Mesenchymal stem cell (in vitro differentiated cells and primary cell): ENCODE data around the gene TMEM130.

Experiments
- DNase-seq: peaks from one replicate; pipeline ENCODE4 v3.0.0-alpha.2; 2013
- H2AFZ ChIP-seq: one replicate; pipeline ENCODE4 v1.6.1; 2013; ENCODE audit warnings: low read depth, mild to moderate bottlenecking, control low read depth, inconsistent platforms, low read length, moderate library complexity
- H2AK5ac ChIP-seq: 2 replicates; pipeline ENCODE4 v1.6.1; 2013; ENCODE audit warnings: low read length, moderate library complexity, mild to moderate bottlenecking, inconsistent platforms; ENCODE audit not compliant: severe bottlenecking
- H2BK120ac ChIP-seq: one replicate; pipeline ENCODE4 v1.6.1; 2013; ENCODE audit warnings: low read depth, mild to moderate bottlenecking, inconsistent platforms, low read length, moderate library complexity
- H2BK12ac ChIP-seq, 2 experiments: one replicate each; pipeline ENCODE4 v1.6.1; 2013; ENCODE audit warnings: inconsistent platforms in 2 of 2, low read length in 2 of 2, mild to moderate bottlenecking in 2 of 2, moderate library complexity in 2 of 2, control low read depth in 1 of 2
- H2BK15ac ChIP-seq: one replicate; pipeline ENCODE4 v1.6.1; 2013; ENCODE audit warnings: mild to moderate bottlenecking, low read depth, inconsistent platforms; ENCODE audit not compliant: poor library complexity, severe bottlenecking
- H2BK5ac ChIP-seq: 2 replicates; pipeline ENCODE4 v1.6.1; 2013; ENCODE audit warnings: low read depth, mild to moderate bottlenecking, low read length, control low read depth, inconsistent platforms; ENCODE audit not compliant: poor library complexity, severe bottlenecking
- H3K14ac ChIP-seq, 2 experiments: one replicate each; pipeline ENCODE4 v1.6.1; 2013; ENCODE audit warnings: inconsistent platforms in 2 of 2, low read length in 2 of 2, control low read depth in 1 of 2, mild to moderate bottlenecking in 1 of 2, moderate library complexity in 1 of 2
- H3K18ac ChIP-seq, 2 experiments: one replicate each; pipeline ENCODE4 v1.6.1; 2013; ENCODE audit warnings: inconsistent platforms in 2 of 2, low read length in 2 of 2, control low read depth in 1 of 2, low read depth in 1 of 2, mild to moderate bottlenecking in 1 of 2
- H3K23ac ChIP-seq, 2 experiments: one replicate each; pipeline ENCODE4 v1.6.1; 2013; ENCODE audit warnings: inconsistent platforms in 2 of 2, low read length in 2 of 2, mild to moderate bottlenecking in 2 of 2, moderate library complexity in 2 of 2, control low read depth in 1 of 2
- H3K27ac ChIP-seq: 2 replicates; pipeline ENCODE4 v1.5.1; 2013; ENCODE audit warnings: mild to moderate bottlenecking, moderate library complexity, low read length, control low read depth, inconsistent platforms; ENCODE audit not compliant: poor library complexity, severe bottlenecking
- H3K27me3 ChIP-seq, 2 experiments: 2 replicates each; pipeline versions ENCODE4 v1.6.1 to v1.7.0; 2013; ENCODE audit warnings: low read length in 2 of 2, mild to moderate bottlenecking in 2 of 2, moderate library complexity in 2 of 2, control low read depth in 1 of 2, inconsistent platforms in 1 of 2; ENCODE audit not compliant: control insufficient read depth in 1 of 2, insufficient read depth in 1 of 2
- H3K36me3 ChIP-seq, 2 experiments: 2 replicates each; pipeline versions ENCODE4 v1.6.1 to v1.7.0; 2013; ENCODE audit warnings: low read length in 2 of 2, control low read depth in 1 of 2, inconsistent platforms in 1 of 2, low read depth in 1 of 2, mild to moderate bottlenecking in 1 of 2; ENCODE audit not compliant: insufficient read depth in 2 of 2, control insufficient read depth in 1 of 2
- H3K4ac ChIP-seq, 2 experiments: one replicate each; pipeline ENCODE4 v1.6.1; 2013; ENCODE audit warnings: inconsistent platforms in 2 of 2, low read length in 2 of 2, mild to moderate bottlenecking in 2 of 2, moderate library complexity in 2 of 2, control low read depth in 1 of 2, low read depth in 1 of 2
- H3K4me1 ChIP-seq: 2 replicates; pipeline ENCODE4 v1.6.1; 2013; ENCODE audit warnings: low read depth, low read length, control low read depth; ENCODE audit not compliant: control insufficient read depth, insufficient read depth
- H3K4me2 ChIP-seq: 2 replicates; pipeline ENCODE4 v1.6.1; 2013; ENCODE audit warnings: low read length, mild to moderate bottlenecking, inconsistent platforms; ENCODE audit not compliant: poor library complexity, severe bottlenecking
- H3K4me3 ChIP-seq, 2 experiments: 2 replicates each; pipeline versions ENCODE4 v1.5.1 to v1.7.0; 2013; ENCODE audit warnings: low read length in 2 of 2, mild to moderate bottlenecking in 2 of 2, control low read depth in 1 of 2, low read depth in 1 of 2; ENCODE audit not compliant: insufficient read depth in 1 of 2
- H3K79me1 ChIP-seq: replicated peaks from 2 replicates; pipeline ENCODE4 v1.6.1; 2013; ENCODE audit warnings: mild to moderate bottlenecking, control low read depth, low read length, inconsistent platforms; ENCODE audit not compliant: poor library complexity, severe bottlenecking
- H3K9ac ChIP-seq: 2 replicates; pipeline ENCODE4 v1.7.0; 2013; ENCODE audit warnings: mild to moderate bottlenecking, low read length, moderate library complexity
- H3K9me3 ChIP-seq: 2 replicates; pipeline ENCODE4 v1.7.0; 2013; ENCODE audit warnings: mild to moderate bottlenecking, low read length; ENCODE audit not compliant: control insufficient read depth
- H4K8ac ChIP-seq: one replicate; pipeline ENCODE4 v1.6.1; 2013; ENCODE audit warnings: inconsistent platforms, mild to moderate bottlenecking, low read length, moderate library complexity
- H4K91ac ChIP-seq: one replicate; pipeline ENCODE4 v1.6.1; 2013; ENCODE audit warnings: mild to moderate bottlenecking, low read length, inconsistent platforms
- WGBS: methylation state at CpG from one replicate; pipeline ENCODE4 v1.1.7; 2013; ENCODE audit warnings: mixed read lengths; 5-methylcytosine and 5-hydroxymethylcytosine counted together

TMEM130 gene

GRCh38 chr7:98881561-98882315 is 11.9 kb upstream of the TMEM130 start:
- H3K23ac ChIP-seq: no peak overlapping the region
- no peaks in the 10 kb centered on the region for H3K27me3 ChIP-seq
- no peak overlapping the region for H3K4me3 ChIP-seq
- no peaks in the 10 kb centered on the region for H3K9me3 ChIP-seq
- peaks cover 9% of the 10 kb centered on the region for H3K4me1 ChIP-seq
- H3K79me1 ChIP-seq: peaks cover 17% of the 10 kb centered on the region
- no peak overlapping the region for H2AK5ac ChIP-seq
- no peak overlapping the region for H3K9ac ChIP-seq
- no peak overlapping the region for H2BK120ac ChIP-seq
- H4K91ac ChIP-seq: no peak overlapping the region
- H2BK5ac ChIP-seq: no peak overlapping the region
- H3K18ac ChIP-seq: no peak overlapping the region
- no peak overlapping the region for H2BK15ac ChIP-seq
- H2BK12ac ChIP-seq: no peak overlapping the region
- H3K4me2 ChIP-seq: no peak overlapping the region
- H3K4ac ChIP-seq: no peak overlapping the region
- H4K8ac ChIP-seq: no peak overlapping the region
- no peak for DNase-seq
- no peak overlapping the region for H3K14ac ChIP-seq
- H2AFZ ChIP-seq: no peak overlapping the region
- peaks cover 29 to 59% of the 10 kb centered on the region in 2 experiments for H3K36me3 ChIP-seq
- no peak overlapping the region for H3K27ac ChIP-seq
- WGBS: 94% methylated on average over 6 of the region's 9 CpGs

- DNase-seq: no peak
Measured at GRCh38 chr7:98880485-98880884, 10.7 kb upstream of the TMEM130 start.

GRCh38 chr7:98879979-98880315 is 10.1 kb upstream of the TMEM130 start:
- H4K91ac ChIP-seq: no peak overlapping the region
- peak overlapping the region; percentile 92 for H3K4me2 ChIP-seq
- H3K4me3 ChIP-seq: peak overlapping the region in 1 of 2 experiments; percentile 98
- H2AFZ ChIP-seq: no peak overlapping the region
- H3K9ac ChIP-seq: peak overlapping the region; percentile 98
- no peak overlapping the region for H2BK12ac ChIP-seq
- DNase-seq: no peak
- WGBS: 97% methylated on average over 9 of the region's 9 CpGs
- H2BK5ac ChIP-seq: no peak overlapping the region
- H3K18ac ChIP-seq: no peak overlapping the region
- no peak overlapping the region for H4K8ac ChIP-seq
- no peaks in the 10 kb centered on the region for H3K9me3 ChIP-seq
- no peak overlapping the region for H3K4ac ChIP-seq
- no peak overlapping the region for H3K27ac ChIP-seq
- no peak overlapping the region for H2BK120ac ChIP-seq
- peaks cover 9% of the 10 kb centered on the region for H3K4me1 ChIP-seq
- H3K14ac ChIP-seq: no peak overlapping the region
- no peak overlapping the region for H2BK15ac ChIP-seq
- no peak overlapping the region for H2AK5ac ChIP-seq
- H3K79me1 ChIP-seq: peaks cover 10% of the 10 kb centered on the region
- peaks cover 23 to 44% of the 10 kb centered on the region in 2 experiments for H3K36me3 ChIP-seq
- H3K23ac ChIP-seq: no peak overlapping the region
- H3K27me3 ChIP-seq: no peaks in the 10 kb centered on the region

More at GRCh38 chr7:98880485-98880884, 10.7 kb upstream of the TMEM130 start:
- Histone ChIP-seq H3K18ac (no peak overlapping the region), H2BK120ac (no peak overlapping the region), H2AK5ac (no peak overlapping the region), H2BK15ac (no peak overlapping the region), H3K4me3 (no peak overlapping the region), H3K79me1 (peaks cover 11% of the 10 kb centered on the region), H2AFZ (no peak overlapping the region), H3K4ac (no peak overlapping the region), H3K27ac (no peak overlapping the region), H3K9me3 (no peaks in the 10 kb centered on the region), H2BK5ac (no peak overlapping the region), H3K9ac (no peak overlapping the region), H3K36me3 (peaks cover 26 to 49% of the 10 kb centered on the region in 2 experiments), H3K27me3 (no peaks in the 10 kb centered on the region), H4K8ac (no peak overlapping the region), H3K4me2 (no peak overlapping the region), H3K14ac (no peak overlapping the region), H3K23ac (no peak overlapping the region), H4K91ac (no peak overlapping the region), H2BK12ac (no peak overlapping the region), H3K4me1 (peaks cover 9% of the 10 kb centered on the region)
- over 99% methylated on average over 7 of the region's 8 CpGs for WGBS

GRCh38 chr7:98879198-98879978 is 9.6 kb upstream of the TMEM130 start:
- no peak overlapping the region for H2BK12ac ChIP-seq
- H2BK120ac ChIP-seq: peak overlapping the region; percentile 90
- H3K9ac ChIP-seq: peak overlapping the region; percentile 98
- peak overlapping the region; percentile 18 to 87 for H3K18ac ChIP-seq
- no peaks in the 10 kb centered on the region for H3K9me3 ChIP-seq
- H3K79me1 ChIP-seq: peaks cover 5% of the 10 kb centered on the region
- H2BK5ac ChIP-seq: no peak overlapping the region
- no peak overlapping the region for H4K91ac ChIP-seq
- peak; percentile 41 for DNase-seq
- no peak overlapping the region for H2AK5ac ChIP-seq
- no peak overlapping the region for H2BK15ac ChIP-seq
- no peaks in the 10 kb centered on the region for H3K27me3 ChIP-seq
- H3K36me3 ChIP-seq: peaks cover 20 to 38% of the 10 kb centered on the region in 2 experiments
- H3K27ac ChIP-seq: no peak overlapping the region
- peak overlapping the region; percentile 45 for H4K8ac ChIP-seq
- peak overlapping the region in 1 of 2 experiments; percentile 65 for H3K23ac ChIP-seq
- H3K4me3 ChIP-seq: peak overlapping the region; percentile 96 to 98
- peak overlapping the region in 1 of 2 experiments; percentile 57 for H3K14ac ChIP-seq
- peaks cover 9% of the 10 kb centered on the region for H3K4me1 ChIP-seq
- H3K4me2 ChIP-seq: peak overlapping the region; percentile 92
- H2AFZ ChIP-seq: no peak overlapping the region
- peak overlapping the region in 1 of 2 experiments; percentile 69 for H3K4ac ChIP-seq
- 17% methylated on average over 29 of the region's 29 CpGs for WGBS
